ENCODE data around the gene PPP1R7. TPM values are rescaled to one million over a fixed set of nuclear protein-coding genes. Genes with fewer than 3 reads are reported as not detected.

The PPP1R7 gene
- total RNA-seq, 1 donor from 2014 or later, result 52.9 TPM

GRCh38 chr2:241200822-241201395, 50.6 kb downstream of the PPP1R7 start:
- H3F3A ChIP-seq (ENCODE audit: low read depth), result no peaks in the 10 kb centered on the region
- H3K9me3 Mint-ChIP-seq, result no peaks in the 10 kb centered on the region
- H3K27me3 ChIP-seq, result no peaks in the 10 kb centered on the region
- no peaks in the 10 kb centered on the region for H3K4me1 ChIP-seq
- H3K4me3 Mint-ChIP-seq, result no peak overlapping the region
- H3K9me3 ChIP-seq (ENCODE audit: low read depth), result no peaks in the 10 kb centered on the region
- H3K4me2 ChIP-seq, result no peak overlapping the region
- H3K36me3 Mint-ChIP-seq, result no peaks in the 10 kb centered on the region
- H3K27me3 Mint-ChIP-seq (ENCODE audit: insufficient read depth, low read depth), result peaks cover 9% of the 10 kb centered on the region
- peaks cover 12% of the 10 kb centered on the region for H3K4me1 Mint-ChIP-seq
- H3K27ac ChIP-seq, result no peak overlapping the region
- no peak for DNase-seq (ENCODE audit: low spot score)
- peak overlapping the region; percentile 46 for H3K27ac Mint-ChIP-seq
- H3K79me2 ChIP-seq (ENCODE audit: low read depth), result no peaks in the 10 kb centered on the region
- TF ChIP-seq EZH2phosphoT487 (IDR thresholded peaks at IDR 0.05) (no peak), EZH2 (IDR thresholded peaks at IDR 0.05) (no peak)
- TF ChIP-seq, protein P1, sequence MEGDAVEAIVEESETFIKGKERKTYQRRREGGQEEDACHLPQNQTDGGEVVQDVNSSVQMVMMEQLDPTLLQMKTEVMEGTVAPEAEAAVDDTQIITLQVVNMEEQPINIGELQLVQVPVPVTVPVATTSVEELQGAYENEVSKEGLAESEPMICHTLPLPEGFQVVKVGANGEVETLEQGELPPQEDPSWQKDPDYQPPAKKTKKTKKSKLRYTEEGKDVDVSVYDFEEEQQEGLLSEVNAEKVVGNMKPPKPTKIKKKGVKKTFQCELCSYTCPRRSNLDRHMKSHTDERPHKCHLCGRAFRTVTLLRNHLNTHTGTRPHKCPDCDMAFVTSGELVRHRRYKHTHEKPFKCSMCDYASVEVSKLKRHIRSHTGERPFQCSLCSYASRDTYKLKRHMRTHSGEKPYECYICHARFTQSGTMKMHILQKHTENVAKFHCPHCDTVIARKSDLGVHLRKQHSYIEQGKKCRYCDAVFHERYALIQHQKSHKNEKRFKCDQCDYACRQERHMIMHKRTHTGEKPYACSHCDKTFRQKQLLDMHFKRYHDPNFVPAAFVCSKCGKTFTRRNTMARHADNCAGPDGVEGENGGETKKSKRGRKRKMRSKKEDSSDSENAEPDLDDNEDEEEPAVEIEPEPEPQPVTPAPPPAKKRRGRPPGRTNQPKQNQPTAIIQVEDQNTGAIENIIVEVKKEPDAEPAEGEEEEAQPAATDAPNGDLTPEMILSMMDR (IDR thresholded peaks at IDR 0.05), result no peak
- no peaks in the 10 kb centered on the region for H3K36me3 ChIP-seq
- H2AFZ ChIP-seq (replicated peaks), result no peak overlapping the region
- H3K9ac ChIP-seq, result no peak overlapping the region
- H3K4me3 ChIP-seq, result no peak overlapping the region
- no peaks in the 10 kb centered on the region for H4K20me1 ChIP-seq (ENCODE audit: low read depth)

DNA sequence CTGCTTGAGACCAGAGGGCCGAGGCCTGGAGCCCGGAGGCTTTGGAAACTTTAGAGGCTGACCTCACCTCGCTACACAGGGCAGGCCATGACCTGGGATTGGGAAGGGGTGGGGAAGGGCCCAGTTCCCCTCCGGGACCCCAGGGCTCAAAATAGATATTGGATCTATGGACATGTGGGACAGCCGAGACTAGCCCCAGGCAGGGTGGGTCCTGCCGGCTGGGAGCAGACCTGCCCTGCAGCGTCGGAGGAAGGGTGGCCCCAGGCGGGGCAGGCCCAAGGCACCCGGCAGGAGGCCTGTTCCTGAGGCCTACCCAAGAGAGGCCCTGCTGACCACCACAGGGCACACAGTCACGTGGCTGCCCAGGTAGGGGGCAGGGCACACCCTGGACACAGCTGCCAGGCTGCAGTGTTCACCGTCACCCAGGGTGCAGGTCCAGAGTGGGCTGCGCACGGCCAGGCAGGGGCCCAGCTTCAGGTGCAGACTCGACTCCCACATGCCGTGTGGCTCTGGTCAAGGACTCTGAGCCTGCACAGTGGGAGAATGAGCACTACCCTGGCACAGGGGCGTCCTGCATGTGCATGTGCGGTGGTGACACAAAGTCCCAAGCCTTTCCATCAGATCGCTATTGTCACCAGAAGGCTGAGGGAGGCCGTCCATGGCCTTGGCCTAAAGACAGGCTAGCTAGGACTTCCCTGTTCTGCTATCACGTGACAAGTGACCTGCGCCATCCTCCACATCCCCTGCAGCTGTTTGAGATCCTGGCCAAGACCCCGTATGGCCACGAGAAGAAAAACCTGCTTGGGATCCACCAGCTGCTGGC, 51.4 kb downstream of the PPP1R7 start:
- Histone ChIP-seq H4K20me1 (ENCODE audit: low read depth) (no peaks in the 10 kb centered on the region), H3K27ac (no peak overlapping the region), H3K4me3 (no peak overlapping the region), H3F3A (ENCODE audit: low read depth) (no peaks in the 10 kb centered on the region), H2AFZ (replicated peaks) (no peak overlapping the region), H3K9me3 (ENCODE audit: low read depth) (no peaks in the 10 kb centered on the region), H3K27me3 (no peaks in the 10 kb centered on the region), H3K79me2 (ENCODE audit: low read depth) (no peaks in the 10 kb centered on the region), H3K36me3 (no peaks in the 10 kb centered on the region), H3K9ac (no peak overlapping the region), H3K4me1 (no peaks in the 10 kb centered on the region), H3K4me2 (no peak overlapping the region)
- Mint-ChIP-seq H3K4me3 (no peak overlapping the region), H3K4me1 (peaks cover 8% of the 10 kb centered on the region), H3K9me3 (no peaks in the 10 kb centered on the region), H3K36me3 (no peaks in the 10 kb centered on the region), H3K27ac (no peak overlapping the region), H3K27me3 (ENCODE audit: insufficient read depth, low read depth) (peaks cover 9% of the 10 kb centered on the region)
- no peak for DNase-seq (ENCODE audit: low spot score)
- TF ChIP-seq, protein P1 (IDR thresholded peaks at IDR 0.05), result no peak
- TF ChIP-seq EZH2 (IDR thresholded peaks at IDR 0.05) (no peak), EZH2phosphoT487 (IDR thresholded peaks at IDR 0.05) (no peak)

DNA sequence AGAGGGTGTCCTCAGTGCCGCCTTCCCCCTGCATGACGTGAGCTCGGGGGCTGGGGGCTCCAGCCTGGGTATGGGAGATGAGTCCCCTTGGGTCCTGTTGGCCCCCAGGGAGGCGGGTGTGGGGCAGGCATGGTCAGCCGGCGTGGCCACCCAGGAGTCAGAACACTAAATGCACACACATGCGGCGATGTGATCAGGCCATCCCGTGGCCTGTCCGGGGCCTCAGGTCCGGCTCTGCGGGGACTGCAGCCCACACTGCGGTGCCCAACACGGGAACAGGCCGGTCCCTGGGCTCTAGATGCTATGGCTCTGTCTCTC, 52.0 kb downstream of the PPP1R7 start:
- H3K79me2 ChIP-seq (ENCODE audit: low read depth), result no peaks in the 10 kb centered on the region
- H3K36me3 ChIP-seq, result no peaks in the 10 kb centered on the region
- TF ChIP-seq, protein P1 (IDR thresholded peaks at IDR 0.05), result no peak
- TF ChIP-seq EZH2 (IDR thresholded peaks at IDR 0.05) (no peak), EZH2phosphoT487 (IDR thresholded peaks at IDR 0.05) (no peak)
- no peaks in the 10 kb centered on the region for H3K9me3 ChIP-seq (ENCODE audit: low read depth)
- no peaks in the 10 kb centered on the region for H3K4me1 ChIP-seq
- no peak overlapping the region for H3K9ac ChIP-seq
- Mint-ChIP-seq H3K4me3 (no peak overlapping the region), H3K9me3 (no peaks in the 10 kb centered on the region), H3K27ac (no peak overlapping the region), H3K27me3 (ENCODE audit: insufficient read depth, low read depth) (peaks cover 8% of the 10 kb centered on the region), H3K4me1 (peaks cover 6% of the 10 kb centered on the region), H3K36me3 (no peaks in the 10 kb centered on the region)
- no peak overlapping the region for H3K4me2 ChIP-seq
- H3K27me3 ChIP-seq, result no peaks in the 10 kb centered on the region
- H2AFZ ChIP-seq (replicated peaks), result no peak overlapping the region
- H3K4me3 ChIP-seq, result no peak overlapping the region
- H4K20me1 ChIP-seq (ENCODE audit: low read depth), result no peaks in the 10 kb centered on the region
- no peaks in the 10 kb centered on the region for H3F3A ChIP-seq (ENCODE audit: low read depth)
- H3K27ac ChIP-seq, result no peak overlapping the region
- DNase-seq (ENCODE audit: low spot score), result no peak

Measured in neural progenitor cell (in vitro differentiated cells).